A673 (cell line): ENCODE data around the gene KRT27.

Experiments
- EZH2 ChIP-seq: fragments of 200-600 bp; sonication (generic); IDR thresholded peaks from 2 replicates; pipeline ENCODE4 v1.6.1; 2017; ENCODE audit warnings: borderline replicate concordance, low read depth, mild to moderate bottlenecking, mixed read lengths, antibody characterized with exemption, low read length; ENCODE audit not compliant: poor library complexity, severe bottlenecking
- TF ChIP-seq, protein P1 (sequence below): fragments of 300-800, 200-600 bp; sonication (generic); conservative IDR thresholded peaks from 2 replicates; pipeline ENCODE4 v1.5.1; 2017; ENCODE audit warnings: low read depth, mild to moderate bottlenecking, antibody characterized with exemption, low read length, moderate library complexity, mixed read lengths

DNA sequence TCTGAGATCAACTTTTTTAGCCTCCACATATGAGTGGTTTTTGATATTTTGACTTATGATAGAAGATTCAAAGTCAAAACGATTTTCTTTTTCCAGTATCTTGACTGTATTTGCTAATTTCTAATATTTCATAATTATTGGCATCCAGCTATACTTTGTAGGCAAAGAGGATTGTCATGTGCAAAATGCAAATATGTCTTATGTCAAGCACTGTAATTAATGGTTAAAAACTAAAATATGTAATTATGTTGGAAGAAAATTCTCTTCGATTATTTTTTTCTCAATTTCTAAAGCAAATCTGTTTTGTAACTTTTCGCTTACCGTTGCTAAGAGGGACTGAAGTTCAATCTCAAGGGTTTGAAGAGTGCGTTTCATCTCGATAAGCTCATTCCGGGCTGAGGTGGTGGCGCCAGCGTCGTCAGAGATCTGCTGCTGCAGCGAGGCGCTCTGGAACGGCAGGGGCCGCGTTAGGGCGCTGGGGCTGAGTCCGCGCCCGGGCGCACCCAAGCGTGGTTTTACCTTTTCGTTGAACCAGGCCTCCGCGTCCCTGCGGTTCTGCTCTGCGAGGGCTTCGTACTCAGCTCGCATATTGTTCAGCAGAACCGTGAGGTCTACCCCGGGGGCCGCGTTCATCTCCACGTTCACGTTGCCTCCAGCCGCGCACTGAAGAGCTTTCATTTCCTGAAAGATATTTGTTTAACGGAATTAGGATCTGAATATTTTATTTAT, 3.0 kb downstream of the KRT27 start:
- TF ChIP-seq, protein P1, sequence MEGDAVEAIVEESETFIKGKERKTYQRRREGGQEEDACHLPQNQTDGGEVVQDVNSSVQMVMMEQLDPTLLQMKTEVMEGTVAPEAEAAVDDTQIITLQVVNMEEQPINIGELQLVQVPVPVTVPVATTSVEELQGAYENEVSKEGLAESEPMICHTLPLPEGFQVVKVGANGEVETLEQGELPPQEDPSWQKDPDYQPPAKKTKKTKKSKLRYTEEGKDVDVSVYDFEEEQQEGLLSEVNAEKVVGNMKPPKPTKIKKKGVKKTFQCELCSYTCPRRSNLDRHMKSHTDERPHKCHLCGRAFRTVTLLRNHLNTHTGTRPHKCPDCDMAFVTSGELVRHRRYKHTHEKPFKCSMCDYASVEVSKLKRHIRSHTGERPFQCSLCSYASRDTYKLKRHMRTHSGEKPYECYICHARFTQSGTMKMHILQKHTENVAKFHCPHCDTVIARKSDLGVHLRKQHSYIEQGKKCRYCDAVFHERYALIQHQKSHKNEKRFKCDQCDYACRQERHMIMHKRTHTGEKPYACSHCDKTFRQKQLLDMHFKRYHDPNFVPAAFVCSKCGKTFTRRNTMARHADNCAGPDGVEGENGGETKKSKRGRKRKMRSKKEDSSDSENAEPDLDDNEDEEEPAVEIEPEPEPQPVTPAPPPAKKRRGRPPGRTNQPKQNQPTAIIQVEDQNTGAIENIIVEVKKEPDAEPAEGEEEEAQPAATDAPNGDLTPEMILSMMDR: no peak
- no peak for TF ChIP-seq EZH2
